Thyroid gland (tissue), 4 donors: Measurements from ENCODE around the gene SURF2. TPM values are rescaled to one million over a fixed set of nuclear protein-coding genes. Genes with fewer than 3 reads are reported as not detected.

Source experiments
- DNase-seq, 2 donors: peaks; one replicate each; pipeline ENCODE4 v3.0.0-alpha.2; 2019
- H3K27ac ChIP-seq, 3 donors: fragments of 200-600 bp; sonication (generic); 1 replicate in 2 of 3; 2 replicates in 1 of 3; pipeline ENCODE4 v1.5.1; 2016 to 2019; ENCODE audit warnings: mild to moderate bottlenecking in 1 of 3, moderate library complexity in 1 of 3
- H3K27me3 ChIP-seq: fragments of 200-600 bp; sonication (generic); one replicate; pipeline ENCODE4 v1.5.1; 2019
- H3K36me3 ChIP-seq, 2 donors: fragments of 200-600 bp; sonication (generic); one replicate each; pipeline ENCODE4 v1.5.1; 2016 to 2019
- H3K4me1 ChIP-seq, 2 donors: fragments of 200-600 bp; sonication (generic); one replicate each; pipeline ENCODE4 v1.5.1; 2017 to 2019
- H3K4me3 ChIP-seq, 3 donors: fragments of 200-600 bp; sonication (generic); replicated peaks in 1 of 3; 1 replicate in 2 of 3; 2 replicates in 1 of 3; pipeline ENCODE4 v1.5.1; 2016; ENCODE audit warnings: mild to moderate bottlenecking in 1 of 3
- H3K9me3 ChIP-seq: fragments of 200-600 bp; sonication (generic); one replicate; pipeline ENCODE4 v1.5.1; 2017
- POLR2A ChIP-seq, 2 donors: fragments of 450-650 bp; IDR thresholded peaks; one replicate each; pipeline ENCODE4 v1.6.1; 2017; ENCODE audit warnings: antibody characterized with exemption in 2 of 2, mild to moderate bottlenecking in 2 of 2, moderate library complexity in 1 of 2
- WGBS, 2 donors: methylation state at CpG; one replicate each; pipeline ENCODE4 v1.1.5; 2017; 5-methylcytosine and 5-hydroxymethylcytosine counted together
- intact Hi-C: fragments of 100-400 bp; cut with DNase I; formaldehyde crosslinking; loops from one replicate; pipeline ENCODE4 v1.15.1; 2023
- total RNA-seq, 4 donors: library from RNA; depleted of rRNA; stranded (reverse); fragments of >200 nt; gene quantifications; one replicate each; pipeline ENCODE4 v1.2.3, GENCODE V29; 2016
- TF ChIP-seq, protein P1 (sequence below), 6 experiments: fragments of 200-600 bp in 3 of 6; fragments of 450-650 bp in 3 of 6; sonication (generic) in 3 of 6; IDR thresholded peaks; one replicate each; pipeline ENCODE4 v1.5.1; 2016 to 2019; ENCODE audit warnings: antibody characterized with exemption in 6 of 6, mild to moderate bottlenecking in 2 of 6, inconsistent platforms in 1 of 6, moderate library complexity in 1 of 6

Gene SURF2
- total RNA-seq, 4 donors from 2014 or later: 26.2 to 42.7 (median 31.6) TPM

DNA sequence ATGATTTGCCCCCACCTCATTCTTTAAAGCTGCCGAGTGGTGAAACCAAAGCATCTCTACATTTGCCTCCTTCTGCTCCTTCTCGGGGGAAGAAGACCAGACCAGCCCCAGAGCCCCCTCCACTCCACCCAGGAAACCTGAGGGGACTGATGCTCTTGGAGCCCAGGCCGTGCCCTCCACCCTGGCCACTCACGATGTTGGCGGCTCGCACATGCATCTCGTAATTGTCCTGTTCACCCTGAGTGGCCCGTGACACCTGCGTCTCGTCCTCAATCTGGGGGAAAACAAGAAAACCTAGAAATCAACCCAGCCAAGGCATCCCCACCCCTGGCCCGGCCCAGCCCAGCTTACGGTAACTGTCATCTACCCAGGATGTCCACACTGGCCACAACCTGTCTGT lies 11.4 kb upstream of the SURF2 start:
- DNase-seq: no peak
- 94 to 96% methylated on average over 12 of the region's 12 CpGs for WGBS, 2 donors
- Histone ChIP-seq H3K9me3 (no peaks in the 10 kb centered on the region), H3K4me1 (peaks cover 16 to 22% of the 10 kb centered on the region in 2 donors), H3K4me3 (no peak overlapping the region), H3K36me3 (peaks cover 34 to 39% of the 10 kb centered on the region in 2 donors), H3K27me3 (no peaks in the 10 kb centered on the region), H3K27ac (no peak overlapping the region)
- intact Hi-C loops: no loop called here
- no peak for TF ChIP-seq POLR2A (IDR thresholded peaks at IDR 0.05)
- TF ChIP-seq, protein P1, sequence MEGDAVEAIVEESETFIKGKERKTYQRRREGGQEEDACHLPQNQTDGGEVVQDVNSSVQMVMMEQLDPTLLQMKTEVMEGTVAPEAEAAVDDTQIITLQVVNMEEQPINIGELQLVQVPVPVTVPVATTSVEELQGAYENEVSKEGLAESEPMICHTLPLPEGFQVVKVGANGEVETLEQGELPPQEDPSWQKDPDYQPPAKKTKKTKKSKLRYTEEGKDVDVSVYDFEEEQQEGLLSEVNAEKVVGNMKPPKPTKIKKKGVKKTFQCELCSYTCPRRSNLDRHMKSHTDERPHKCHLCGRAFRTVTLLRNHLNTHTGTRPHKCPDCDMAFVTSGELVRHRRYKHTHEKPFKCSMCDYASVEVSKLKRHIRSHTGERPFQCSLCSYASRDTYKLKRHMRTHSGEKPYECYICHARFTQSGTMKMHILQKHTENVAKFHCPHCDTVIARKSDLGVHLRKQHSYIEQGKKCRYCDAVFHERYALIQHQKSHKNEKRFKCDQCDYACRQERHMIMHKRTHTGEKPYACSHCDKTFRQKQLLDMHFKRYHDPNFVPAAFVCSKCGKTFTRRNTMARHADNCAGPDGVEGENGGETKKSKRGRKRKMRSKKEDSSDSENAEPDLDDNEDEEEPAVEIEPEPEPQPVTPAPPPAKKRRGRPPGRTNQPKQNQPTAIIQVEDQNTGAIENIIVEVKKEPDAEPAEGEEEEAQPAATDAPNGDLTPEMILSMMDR (IDR thresholded peaks at IDR 0.05): no peak

DNA sequence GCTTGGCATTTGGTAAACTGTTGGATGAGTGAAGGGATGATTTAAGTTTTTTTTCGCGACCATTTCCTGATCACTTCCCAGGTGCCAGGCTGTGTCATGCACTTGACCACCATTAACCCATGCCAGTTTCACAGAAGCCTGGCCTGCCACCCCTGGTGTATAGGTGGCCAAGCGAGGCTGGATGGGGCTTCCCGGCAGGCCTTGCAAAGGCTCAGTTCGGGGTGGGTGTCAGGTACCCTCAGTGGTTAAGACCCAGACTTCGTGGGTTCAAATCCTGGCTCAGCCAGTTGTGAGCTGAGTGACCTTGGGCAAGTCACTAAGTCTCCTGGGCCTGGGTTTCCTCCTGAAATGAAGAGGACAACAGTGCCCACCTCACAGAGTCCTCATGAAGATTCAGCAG lies 10.8 kb upstream of the SURF2 start:
- H3K27me3 ChIP-seq: no peaks in the 10 kb centered on the region
- no peaks in the 10 kb centered on the region for H3K9me3 ChIP-seq
- TF ChIP-seq POLR2A (IDR thresholded peaks at IDR 0.05): no peak
- TF ChIP-seq, protein P1 (IDR thresholded peaks at IDR 0.05): no peak
- intact Hi-C loops: no loop called here
- WGBS, 2 donors: 97 to 99% methylated on average over 4 to 6 of the region's 6 CpGs
- H3K36me3 ChIP-seq: peaks cover 38 to 46% of the 10 kb centered on the region in 2 donors
- no peak for DNase-seq
- H3K4me1 ChIP-seq: peaks cover 16 to 22% of the 10 kb centered on the region in 2 donors
- H3K27ac ChIP-seq: no peak overlapping the region
- H3K4me3 ChIP-seq: no peak overlapping the region

DNA sequence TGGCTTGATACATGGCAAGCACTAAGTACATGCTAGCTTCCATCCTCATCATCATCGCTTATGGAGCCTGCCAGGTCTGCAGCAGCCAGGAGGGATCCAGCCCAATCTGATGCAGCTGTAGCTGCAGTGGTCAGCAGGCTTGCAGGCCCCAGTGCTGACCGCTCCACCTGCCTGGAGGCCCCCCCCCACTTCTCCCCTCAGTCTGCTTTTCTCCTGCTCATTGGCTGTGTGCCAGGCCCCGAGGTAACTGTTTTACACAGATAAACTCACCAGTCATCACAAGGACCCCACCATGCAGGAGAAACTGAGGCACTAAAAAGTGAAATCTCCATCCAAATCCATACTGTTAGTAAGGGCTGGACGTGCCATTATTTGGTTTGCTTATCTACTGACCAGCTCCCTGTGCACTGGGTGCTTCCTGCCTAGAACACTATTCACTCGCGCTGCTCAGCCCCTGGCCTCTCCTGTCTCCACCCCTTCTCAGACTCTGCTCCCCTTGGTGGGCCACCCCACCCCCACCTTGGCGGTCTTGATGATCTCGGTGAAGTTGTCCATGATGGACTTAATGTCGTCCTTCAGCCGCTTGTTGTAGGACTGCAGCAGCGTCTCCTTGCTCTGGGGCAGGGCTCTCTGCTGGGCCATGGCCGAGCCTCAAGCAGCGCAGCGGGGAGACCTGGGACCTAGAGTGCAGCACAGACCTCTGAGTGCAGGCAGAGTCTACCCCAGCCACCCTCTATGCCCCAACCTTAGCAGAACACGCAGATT lies 10.1 kb upstream of the SURF2 start:
- Histone ChIP-seq H3K4me3 (peak overlapping the region in 1 of 3 donors; percentile 98), H3K36me3 (peaks cover 44 to 49% of the 10 kb centered on the region in 2 donors), H3K27me3 (no peaks in the 10 kb centered on the region), H3K9me3 (no peaks in the 10 kb centered on the region), H3K27ac (peak overlapping the region in 1 of 3 donors; percentile 25), H3K4me1 (peaks cover 16 to 22% of the 10 kb centered on the region in 2 donors)
- intact Hi-C loops: no loop called here
- DNase-seq: peak in 1 of 2 donors; percentile 21
- WGBS, 2 donors: 79% methylated on average over 15 of the region's 15 CpGs
- no peak for TF ChIP-seq POLR2A (IDR thresholded peaks at IDR 0.05)
- TF ChIP-seq, protein P1 (IDR thresholded peaks at IDR 0.05): no peak

DNA sequence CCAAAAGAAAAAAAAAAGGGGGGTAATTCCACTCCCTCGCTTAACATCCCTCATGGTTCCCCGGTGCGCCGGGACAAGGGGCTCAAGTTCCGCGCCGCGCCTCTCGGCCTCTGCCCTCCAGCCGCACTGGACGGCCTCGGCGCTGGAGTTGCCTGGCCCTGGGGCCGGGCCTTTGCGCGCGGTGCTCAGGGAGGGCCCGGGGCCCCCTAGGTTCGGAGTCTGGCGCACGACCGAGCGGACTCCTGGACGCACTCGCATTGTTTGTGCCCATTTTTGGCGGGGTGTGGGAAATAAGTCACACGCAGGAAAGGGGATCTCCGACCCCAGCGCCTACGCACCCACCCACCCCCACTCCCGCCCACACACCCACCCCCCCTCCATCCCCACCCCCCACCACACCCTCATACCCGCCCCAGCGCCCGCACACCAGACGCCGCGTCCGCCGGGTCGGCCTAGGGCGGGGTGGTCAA lies 8.8 kb upstream of the SURF2 start:
- TF ChIP-seq, protein P1 (IDR thresholded peaks at IDR 0.05): no peak
- no peak for TF ChIP-seq POLR2A (IDR thresholded peaks at IDR 0.05)
- Histone ChIP-seq H3K4me3 (peak overlapping the region; percentile 81 to 98 (median 87)), H3K36me3 (peaks cover 52 to 58% of the 10 kb centered on the region in 2 donors), H3K27ac (peak overlapping the region in 2 of 3 donors; percentile 88 to 91), H3K27me3 (no peaks in the 10 kb centered on the region), H3K9me3 (no peaks in the 10 kb centered on the region), H3K4me1 (peaks cover 16 to 22% of the 10 kb centered on the region in 2 donors)
- intact Hi-C loops: no loop called here
- DNase-seq: peak; percentile 32 to 41
- WGBS, 2 donors: 0 to 1% methylated on average over 15 to 26 of the region's 41 CpGs
